Tibial artery (tissue), 4 donors: ENCODE data around the gene TDO2.

Source experiments
- DNase-seq, 2 donors: peaks; one replicate each; pipeline ENCODE4 v3.0.0-alpha.2; 2019
- H3K27ac ChIP-seq, 2 donors: fragments of 200-600 bp; sonication (generic) in 1 of 2; 1 replicate in 1 of 2; 2 replicates in 1 of 2; pipeline ENCODE4 v1.5.1; 2018 to 2019; ENCODE audit warnings: mild to moderate bottlenecking in 1 of 2
- H3K27me3 ChIP-seq, 2 donors: fragments of 200-600 bp; sonication (generic) in 1 of 2; one replicate each; pipeline versions ENCODE4 v1.5.1 to v1.6.0; 2016 to 2019
- H3K36me3 ChIP-seq, 3 donors: fragments of 200-600 bp; sonication (generic) in 2 of 3; one replicate each; pipeline ENCODE4 v1.5.1; 2016 to 2019; ENCODE audit warnings: mild to moderate bottlenecking in 2 of 3
- H3K4me1 ChIP-seq, 4 donors: fragments of 200-600 bp; sonication (generic) in 2 of 4; 1 replicate in 3 of 4; 2 replicates in 1 of 4; pipeline ENCODE4 v1.5.1; 2016 to 2019
- H3K4me3 ChIP-seq, 2 donors: fragments of 200-600 bp; sonication (generic) in 1 of 2; 1 replicate in 1 of 2; 2 replicates in 1 of 2; pipeline ENCODE4 v1.5.1; 2018 to 2019; ENCODE audit warnings: mild to moderate bottlenecking in 2 of 2
- H3K9me3 ChIP-seq, 3 donors: fragments of 200-600 bp; sonication (generic) in 1 of 3; one replicate each; pipeline ENCODE4 v1.5.1; 2016 to 2019
- CTCF ChIP-seq, 2 experiments: fragments of 200-600 bp in 1 of 2; fragments of 450-650 bp in 1 of 2; IDR thresholded peaks; one replicate each; pipeline ENCODE4 v1.5.1; 2017 to 2019; ENCODE audit warnings: antibody characterized with exemption in 2 of 2, mild to moderate bottlenecking in 1 of 2, moderate library complexity in 1 of 2
- intact Hi-C: fragments of 100-400 bp; cut with DNase I; formaldehyde crosslinking; loops from one replicate; pipeline ENCODE4 v1.15.0; 2023; ENCODE audit warnings: low total_unique reads

Gene TDO2

GRCh38 chr4:155907556-155907955 is 4.1 kb downstream of the TDO2 start:
- no peak for TF ChIP-seq CTCF (IDR thresholded peaks at IDR 0.05)
- Histone ChIP-seq H3K4me3 (no peak overlapping the region), H3K36me3 (no peaks in the 10 kb centered on the region), H3K4me1 (peaks cover 0 to 12% (median 0%) of the 10 kb centered on the region in 4 donors), H3K27me3 (no peaks in the 10 kb centered on the region), H3K27ac (no peak overlapping the region), H3K9me3 (no peaks in the 10 kb centered on the region)
- intact Hi-C loops: no loop called here
- no peak for DNase-seq

GRCh38 chr4:155908187-155909139 is 5.0 kb downstream of the TDO2 start:
- Histone ChIP-seq H3K27ac (no peak overlapping the region), H3K4me3 (no peak overlapping the region), H3K9me3 (no peaks in the 10 kb centered on the region), H3K27me3 (no peaks in the 10 kb centered on the region), H3K36me3 (no peaks in the 10 kb centered on the region), H3K4me1 (peaks cover 0 to 12% (median 0%) of the 10 kb centered on the region in 4 donors)
- no peak for DNase-seq
- intact Hi-C loops: no loop called here
- TF ChIP-seq CTCF (IDR thresholded peaks at IDR 0.05): no peak

- intact Hi-C loops: no loop called here
- Histone ChIP-seq H3K9me3 (no peaks in the 10 kb centered on the region), H3K36me3 (no peaks in the 10 kb centered on the region), H3K4me3 (no peak overlapping the region), H3K27ac (no peak overlapping the region), H3K4me1 (peaks cover 0 to 12% (median 0%) of the 10 kb centered on the region in 4 donors), H3K27me3 (no peaks in the 10 kb centered on the region)
- no peak for TF ChIP-seq CTCF (IDR thresholded peaks at IDR 0.05)
- DNase-seq: no peak
Measured at GRCh38 chr4:155909615-155910226, 6.2 kb downstream of the TDO2 start.

GRCh38 chr4:155911905-155912304 is 8.4 kb downstream of the TDO2 start:
- no peak for DNase-seq
- no peaks in the 10 kb centered on the region for H3K9me3 ChIP-seq
- no peak overlapping the region for H3K4me3 ChIP-seq
- H3K4me1 ChIP-seq: peaks cover 0 to 10% (median 0%) of the 10 kb centered on the region in 4 donors
- intact Hi-C loops: no loop called here
- no peaks in the 10 kb centered on the region for H3K36me3 ChIP-seq
- no peak for TF ChIP-seq CTCF (IDR thresholded peaks at IDR 0.05)
- no peak overlapping the region for H3K27ac ChIP-seq
- H3K27me3 ChIP-seq: no peaks in the 10 kb centered on the region

GRCh38 chr4:155914782-155915181 is 11.3 kb downstream of the TDO2 start:
- Histone ChIP-seq H3K4me3 (no peak overlapping the region), H3K27ac (no peak overlapping the region), H3K36me3 (no peaks in the 10 kb centered on the region), H3K27me3 (no peaks in the 10 kb centered on the region), H3K9me3 (no peaks in the 10 kb centered on the region), H3K4me1 (no peaks in the 10 kb centered on the region)
- intact Hi-C loops: no loop called here
- TF ChIP-seq CTCF (IDR thresholded peaks at IDR 0.05): no peak
- no peak for DNase-seq
